ENCODE results near the gene OR6C1.
"Not testable (repeated sequence)": the region's sequence is repeated elsewhere in the genome, so short reads cannot be mapped to it uniquely, and the experiment has no call there.

The OR6C1 gene

DNA sequence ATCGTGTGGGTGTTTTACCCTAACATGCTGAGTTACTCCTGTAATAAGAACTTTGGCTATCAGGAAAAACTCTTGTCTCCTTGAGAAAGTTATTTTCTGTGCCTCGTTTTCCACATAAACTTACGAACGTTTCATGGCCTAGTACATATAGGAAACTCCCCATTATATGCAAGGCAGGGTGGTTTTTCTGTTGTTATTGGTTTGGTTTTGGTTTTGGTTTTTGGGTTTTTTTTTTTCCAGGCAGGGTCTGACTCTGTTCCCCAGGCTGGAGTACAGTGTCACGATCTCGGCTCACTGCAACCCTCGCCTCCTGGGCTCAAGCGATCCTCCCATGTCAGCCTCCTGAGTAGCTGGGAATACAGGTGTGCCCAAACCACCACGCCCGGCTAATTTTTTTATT lies 21.9 kb downstream of the OR6C1 start:
- no peak overlapping the region for H3K4me3 ChIP-seq (ENCODE audit: low read depth, low read length)
- DNase-seq (ENCODE audit: low read depth) = no peak
- no peak for TF ChIP-seq CTCF (conservative IDR thresholded peaks at IDR 0.05; ENCODE audit: low read depth, low read length)

- DNase-seq (ENCODE audit: low read depth); H3K4me3 ChIP-seq (ENCODE audit: low read depth, low read length): not testable (repeated sequence)
Measured at GRCh38 chr12:55355338-55355737, 41.2 kb downstream of the OR6C1 start.

- no peak for TF ChIP-seq CTCF (conservative IDR thresholded peaks at IDR 0.05; ENCODE audit: low read depth, low read length)
- DNase-seq (ENCODE audit: low read depth) = no peak
- no peak within 1 kb of the TSS for H3K4me3 ChIP-seq (ENCODE audit: low read depth, low read length)
Measured at GRCh38 chr12:55362675-55363074, 48.5 kb downstream of the OR6C1 start, which contains the start of gene OR6C75. Gene OR6C75, plus strand, starts transcription at chr12:55362975. Its CDS starts 2,136 bp downstream, at chr12:55365111.

DNA sequence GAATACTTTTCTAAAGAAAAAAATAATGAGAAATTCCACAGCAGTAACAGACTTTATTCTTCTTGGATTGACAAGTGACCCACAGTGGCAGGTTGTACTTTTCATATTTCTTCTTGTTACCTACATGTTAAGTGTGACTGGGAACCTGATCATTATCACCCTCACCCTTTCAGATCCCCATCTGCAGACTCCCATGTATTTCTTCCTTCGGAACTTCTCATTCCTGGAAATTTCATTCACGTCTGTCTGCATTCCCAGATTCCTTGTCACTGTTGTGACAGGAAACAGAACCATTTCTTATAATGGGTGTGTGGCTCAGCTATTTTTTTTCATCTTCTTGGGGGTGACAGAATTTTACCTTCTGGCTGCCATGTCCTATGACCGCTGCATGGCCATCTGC lies 50.9 kb downstream of the OR6C1 start:
- DNase-seq (ENCODE audit: low read depth) = no peak

More for the DNA sequence above, 50.9 kb downstream of the OR6C1 start:
- no peak overlapping the region for H3K4me3 ChIP-seq (ENCODE audit: low read depth, low read length)
- TF ChIP-seq CTCF (conservative IDR thresholded peaks at IDR 0.05; ENCODE audit: low read depth, low read length) = no peak
